Effector memory CD8-positive, alpha-beta T cell (primary cell): Measurements from ENCODE around the gene SHQ1.
"Not testable (repeated sequence)": the region's sequence is repeated elsewhere in the genome, so short reads cannot be mapped to it uniquely, and the experiment has no call there.

Source experiments
- ATAC-seq: fragments of 150-1000 bp; cut with Tn5 transposase; replicated peaks from 2 replicates; pipeline ENCODE4 v1.10.0; 2021; ENCODE audit warnings: mild to moderate bottlenecking, moderate library complexity
- DNase-seq, 3 experiments: peaks; one replicate each; pipeline ENCODE4 v3.0.0; 2021
- H3K27ac Mint-ChIP-seq, 2 donors: one replicate each; pipeline ENCODE4 v1.8.0; 2022; ENCODE audit warnings: mild to moderate bottlenecking in 2 of 2, mixed read lengths in 2 of 2, moderate library complexity in 2 of 2
- H3K27me3 Mint-ChIP-seq, 2 donors: one replicate each; pipeline ENCODE4 v1.8.0; 2022; ENCODE audit warnings: mixed read lengths in 2 of 2
- H3K36me3 Mint-ChIP-seq: one replicate; pipeline ENCODE4 v1.8.0; 2022; ENCODE audit warnings: mild to moderate bottlenecking, moderate library complexity, mixed read lengths; ENCODE audit not compliant: insufficient read depth
- H3K4me1 Mint-ChIP-seq, 2 donors: one replicate each; pipeline ENCODE4 v1.8.0; 2022; ENCODE audit warnings: low read depth in 2 of 2, mixed read lengths in 2 of 2
- H3K4me3 Mint-ChIP-seq, 2 donors: one replicate each; pipeline ENCODE4 v1.8.0; 2022; ENCODE audit warnings: mild to moderate bottlenecking in 2 of 2, mixed read lengths in 2 of 2, moderate library complexity in 2 of 2
- H3K9me3 Mint-ChIP-seq, 2 donors: one replicate each; pipeline ENCODE4 v1.8.0; 2022; ENCODE audit warnings: mixed read lengths in 2 of 2

The SHQ1 gene

GRCh38 chr3:72727172-72727571 lies 121.1 kb downstream of the SHQ1 start:
- Mint-ChIP-seq H3K36me3 (no peaks in the 10 kb centered on the region), H3K4me1 (no peaks in the 10 kb centered on the region), H3K9me3 (no peaks in the 10 kb centered on the region), H3K4me3 (no peak overlapping the region), H3K27me3 (peaks cover 0 to 10% of the 10 kb centered on the region in 2 donors), H3K27ac (no peak overlapping the region)
- no peak for DNase-seq
- ATAC-seq, result no peak

GRCh38 chr3:72725229-72725628 lies 123.0 kb downstream of the SHQ1 start:
- no peaks in the 10 kb centered on the region for H3K4me1 Mint-ChIP-seq
- H3K4me3 Mint-ChIP-seq, result no peak overlapping the region
- H3K27ac Mint-ChIP-seq, result no peak overlapping the region
- no peak for DNase-seq
- no peaks in the 10 kb centered on the region for H3K36me3 Mint-ChIP-seq
- H3K9me3 Mint-ChIP-seq, result no peaks in the 10 kb centered on the region
- peaks cover 0 to 10% of the 10 kb centered on the region in 2 donors for H3K27me3 Mint-ChIP-seq
- no peak for ATAC-seq

- Mint-ChIP-seq H3K9me3 (no peaks in the 10 kb centered on the region), H3K4me1 (no peaks in the 10 kb centered on the region), H3K4me3 (no peak overlapping the region), H3K27ac (no peak overlapping the region), H3K36me3 (no peaks in the 10 kb centered on the region), H3K27me3 (peaks cover 0 to 10% of the 10 kb centered on the region in 2 donors)
- ATAC-seq (no peak), DNase-seq (no peak)
These were observed 124.2 kb downstream of the SHQ1 start for GRCh38 chr3:72724070-72724469.

GRCh38 chr3:72722930-72723726 lies 125.1 kb downstream of the SHQ1 start:
- ATAC-seq (no peak), DNase-seq (no peak)
- Mint-ChIP-seq H3K27ac (peak overlapping the region; percentile 2 to 40), H3K9me3 (no peaks in the 10 kb centered on the region), H3K4me3 (no peak overlapping the region), H3K36me3 (no peaks in the 10 kb centered on the region), H3K4me1 (no peaks in the 10 kb centered on the region), H3K27me3 (peaks cover 0 to 10% of the 10 kb centered on the region in 2 donors)

- Mint-ChIP-seq H3K4me3 (no peak overlapping the region), H3K27ac (no peak overlapping the region), H3K36me3 (no peaks in the 10 kb centered on the region), H3K9me3 (no peaks in the 10 kb centered on the region), H3K27me3 (peaks cover 0 to under 1% of the 10 kb centered on the region in 2 donors), H3K4me1 (no peaks in the 10 kb centered on the region)
- DNase-seq (no peak), ATAC-seq (no peak)
These were observed 126.4 kb downstream of the SHQ1 start for GRCh38 chr3:72721683-72722381.

- Mint-ChIP-seq H3K27me3 (no peaks in the 10 kb centered on the region), H3K4me3 (no peak overlapping the region), H3K27ac (no peak overlapping the region), H3K9me3 (no peaks in the 10 kb centered on the region), H3K36me3 (no peaks in the 10 kb centered on the region), H3K4me1 (no peaks in the 10 kb centered on the region)
- ATAC-seq (no peak), DNase-seq (no peak)
These were observed 127.7 kb downstream of the SHQ1 start for GRCh38 chr3:72720566-72720965.

- DNase-seq, result no peak
- no peak overlapping the region for H3K27ac Mint-ChIP-seq
- H3K4me1 Mint-ChIP-seq, result no peaks in the 10 kb centered on the region
- no peaks in the 10 kb centered on the region for H3K36me3 Mint-ChIP-seq
- H3K27me3 Mint-ChIP-seq, result peaks cover 8 to 10% of the 10 kb centered on the region in 2 donors
- no peak for ATAC-seq
- H3K9me3 Mint-ChIP-seq, result peaks cover 2 to 8% of the 10 kb centered on the region in 2 donors
- no peak overlapping the region for H3K4me3 Mint-ChIP-seq
These were observed 129.1 kb downstream of the SHQ1 start for GRCh38 chr3:72719137-72719536.

GRCh38 chr3:72714135-72714534 lies 134.1 kb downstream of the SHQ1 start:
- H3K9me3 Mint-ChIP-seq, H3K4me3 Mint-ChIP-seq, H3K27me3 Mint-ChIP-seq, H3K4me1 Mint-ChIP-seq, ATAC-seq, H3K27ac Mint-ChIP-seq, DNase-seq, H3K36me3 Mint-ChIP-seq: not testable (repeated sequence)

- not testable (repeated sequence) for H3K27me3 Mint-ChIP-seq, DNase-seq, ATAC-seq, H3K9me3 Mint-ChIP-seq, H3K4me3 Mint-ChIP-seq, H3K4me1 Mint-ChIP-seq, H3K27ac Mint-ChIP-seq, H3K36me3 Mint-ChIP-seq
These were observed 137.8 kb downstream of the SHQ1 start for GRCh38 chr3:72710471-72710870.

- H3K4me1 Mint-ChIP-seq, result no peaks in the 10 kb centered on the region
- no peaks in the 10 kb centered on the region for H3K36me3 Mint-ChIP-seq
- no peaks in the 10 kb centered on the region for H3K27me3 Mint-ChIP-seq
- ATAC-seq (no peak), DNase-seq (no peak)
- H3K27ac Mint-ChIP-seq, result no peak overlapping the region
- H3K4me3 Mint-ChIP-seq, result no peak overlapping the region
- no peaks in the 10 kb centered on the region for H3K9me3 Mint-ChIP-seq
These were observed 139.8 kb downstream of the SHQ1 start for GRCh38 chr3:72708441-72708840.

- Mint-ChIP-seq H3K36me3 (no peaks in the 10 kb centered on the region), H3K4me3 (no peak overlapping the region), H3K27me3 (peaks cover 10 to 13% of the 10 kb centered on the region in 2 donors), H3K9me3 (no peaks in the 10 kb centered on the region), H3K27ac (no peak overlapping the region), H3K4me1 (no peaks in the 10 kb centered on the region)
- DNase-seq, result no peak
- no peak for ATAC-seq
These were observed 145.2 kb downstream of the SHQ1 start for GRCh38 chr3:72702997-72703396.

GRCh38 chr3:72702390-72702789 lies 145.9 kb downstream of the SHQ1 start:
- H3K9me3 Mint-ChIP-seq, result no peaks in the 10 kb centered on the region
- H3K27me3 Mint-ChIP-seq, result peaks cover 10 to 17% of the 10 kb centered on the region in 2 donors
- H3K4me3 Mint-ChIP-seq, result no peak overlapping the region
- DNase-seq (no peak), ATAC-seq (no peak)
- no peaks in the 10 kb centered on the region for H3K36me3 Mint-ChIP-seq
- H3K27ac Mint-ChIP-seq, result no peak overlapping the region
- no peaks in the 10 kb centered on the region for H3K4me1 Mint-ChIP-seq

- DNase-seq (no peak), ATAC-seq (no peak)
- no peaks in the 10 kb centered on the region for H3K9me3 Mint-ChIP-seq
- H3K27me3 Mint-ChIP-seq, result peaks cover 10 to 17% of the 10 kb centered on the region in 2 donors
- no peak overlapping the region for H3K27ac Mint-ChIP-seq
- H3K4me1 Mint-ChIP-seq, result no peaks in the 10 kb centered on the region
- no peak overlapping the region for H3K4me3 Mint-ChIP-seq
- no peaks in the 10 kb centered on the region for H3K36me3 Mint-ChIP-seq
These were observed 148.1 kb downstream of the SHQ1 start for GRCh38 chr3:72700106-72700505.

GRCh38 chr3:72699631-72700030 lies 148.6 kb downstream of the SHQ1 start:
- ATAC-seq (no peak), DNase-seq (no peak)
- H3K36me3 Mint-ChIP-seq, result no peaks in the 10 kb centered on the region
- no peak overlapping the region for H3K4me3 Mint-ChIP-seq
- peaks cover 10 to 17% of the 10 kb centered on the region in 2 donors for H3K27me3 Mint-ChIP-seq
- no peaks in the 10 kb centered on the region for H3K4me1 Mint-ChIP-seq
- no peak overlapping the region for H3K27ac Mint-ChIP-seq
- no peaks in the 10 kb centered on the region for H3K9me3 Mint-ChIP-seq
